ENCODE results near the gene CILP2.
A peak's percentile ranks its signal among the peaks of the same experiment; 100 is the strongest.

The CILP2 gene

GRCh38 chr19:19515642-19516519 lies 22.2 kb upstream of the CILP2 start, which contains the start of gene NDUFA13:
Gene NDUFA13, plus strand, starts transcription at chr19:19516225. Its CDS starts 14 bp downstream, at chr19:19516239.
- DNase-seq (ENCODE audit: low read depth) = peak; percentile 97
- no peak for TF ChIP-seq CTCF (IDR thresholded peaks at IDR 0.05; ENCODE audit: insufficient read depth, low read depth, low read length, missing control alignments)
- H3K4me3 ChIP-seq (ENCODE audit: low read depth, low read length) = peak within 1 kb of the TSS; percentile 100

GRCh38 chr19:19517235-19517619 lies 20.8 kb upstream of the CILP2 start:
- peak overlapping the region; percentile 100 for H3K4me3 ChIP-seq (ENCODE audit: low read depth, low read length)
- no peak for DNase-seq (ENCODE audit: low read depth)
- no peak for TF ChIP-seq CTCF (IDR thresholded peaks at IDR 0.05; ENCODE audit: insufficient read depth, low read depth, low read length, missing control alignments)

- no peak for TF ChIP-seq CTCF (IDR thresholded peaks at IDR 0.05; ENCODE audit: insufficient read depth, low read depth, low read length, missing control alignments)
- no peak for DNase-seq (ENCODE audit: low read depth)
- H3K4me3 ChIP-seq (ENCODE audit: low read depth, low read length) = no peak overlapping the region
These were observed 17.1 kb upstream of the CILP2 start for GRCh38 chr19:19520989-19521388.

GRCh38 chr19:19523177-19523576 lies 14.9 kb upstream of the CILP2 start:
- no peak for TF ChIP-seq CTCF (IDR thresholded peaks at IDR 0.05; ENCODE audit: insufficient read depth, low read depth, low read length, missing control alignments)
- no peak for DNase-seq (ENCODE audit: low read depth)
- no peak overlapping the region for H3K4me3 ChIP-seq (ENCODE audit: low read depth, low read length)

GRCh38 chr19:19524053-19524452 lies 14.0 kb upstream of the CILP2 start:
- TF ChIP-seq CTCF (IDR thresholded peaks at IDR 0.05; ENCODE audit: insufficient read depth, low read depth, low read length, missing control alignments) = peak; percentile 9
- no peak overlapping the region for H3K4me3 ChIP-seq (ENCODE audit: low read depth, low read length)
- DNase-seq (ENCODE audit: low read depth) = peak; percentile 47

- TF ChIP-seq CTCF (IDR thresholded peaks at IDR 0.05; ENCODE audit: insufficient read depth, low read depth, low read length, missing control alignments) = no peak
- no peak overlapping the region for H3K4me3 ChIP-seq (ENCODE audit: low read depth, low read length)
- no peak for DNase-seq (ENCODE audit: low read depth)
These were observed 12.3 kb upstream of the CILP2 start for GRCh38 chr19:19525611-19526380.

Data from GM12865 (cell line).